GM10266 (cell line): ENCODE data around the gene GJD3.

Experiments used
- DNase-seq: peaks from one replicate; pipeline ENCODE4 v3.0.0; 2012; ENCODE audit errors: extremely low spot score
- CTCF ChIP-seq: IDR thresholded peaks from 2 replicates; pipeline ENCODE4 v1.5.1; 2012; ENCODE audit warnings: mild to moderate bottlenecking, low read depth; ENCODE audit not compliant: control insufficient read depth, insufficient read depth; ENCODE audit errors: missing control alignments

Gene GJD3

GRCh38 chr17:40349477-40349894 lies 15.1 kb downstream of the GJD3 start:
- TF ChIP-seq CTCF: no peak
- no peak for DNase-seq

GRCh38 chr17:40348562-40349476 lies 15.7 kb downstream of the GJD3 start:
- DNase-seq: no peak
- TF ChIP-seq CTCF: no peak

- no peak for TF ChIP-seq CTCF
- no peak for DNase-seq
These were observed 16.4 kb downstream of the GJD3 start for GRCh38 chr17:40348136-40348504.

GRCh38 chr17:40347319-40348135 lies 17.0 kb downstream of the GJD3 start:
- no peak for TF ChIP-seq CTCF
- no peak for DNase-seq

GRCh38 chr17:40346765-40347158 lies 17.8 kb downstream of the GJD3 start:
- TF ChIP-seq CTCF: no peak
- DNase-seq: no peak

GRCh38 chr17:40345994-40346764 lies 18.4 kb downstream of the GJD3 start:
- no peak for DNase-seq
- no peak for TF ChIP-seq CTCF
